Aorta (tissue), 5 donors: ENCODE results near the gene PLEKHA7. TPM values are rescaled to one million over a fixed set of nuclear protein-coding genes. Genes with fewer than 3 reads are reported as not detected.

Experiments used
- ATAC-seq: fragments of 200-7000 bp; cut with Tn5 transposase; one replicate; pipeline ENCODE4 v1.9.1; 2022; ENCODE audit warnings: moderate library complexity; ENCODE audit not compliant: low FRiP score
- DNase-seq, 2 donors: peaks; one replicate each; pipeline ENCODE4 v3.0.0-alpha.2; 2020
- H3K27ac ChIP-seq, 2 donors: one replicate each; pipeline ENCODE4 v1.5.1; 2013; ENCODE audit warnings: low read length in 2 of 2, mild to moderate bottlenecking in 2 of 2, moderate library complexity in 2 of 2, control low read depth in 1 of 2, inconsistent platforms in 1 of 2, low read depth in 1 of 2
- H3K27me3 ChIP-seq, 2 donors: one replicate each; pipeline ENCODE4 v1.6.1; 2013; ENCODE audit warnings: control low read depth in 1 of 2, low read length in 1 of 2, mild to moderate bottlenecking in 1 of 2, moderate library complexity in 1 of 2; ENCODE audit not compliant: insufficient read depth in 2 of 2, control insufficient read depth in 1 of 2
- H3K36me3 ChIP-seq, 2 donors: one replicate each; pipeline ENCODE4 v1.6.1; 2013; ENCODE audit warnings: control low read depth in 1 of 2, low read length in 1 of 2, mild to moderate bottlenecking in 1 of 2; ENCODE audit not compliant: insufficient read depth in 2 of 2, control insufficient read depth in 1 of 2
- H3K4me1 ChIP-seq, 2 donors: one replicate each; pipeline ENCODE4 v1.6.1; 2013; ENCODE audit warnings: low read length in 2 of 2, control low read depth in 1 of 2, mild to moderate bottlenecking in 1 of 2, moderate library complexity in 1 of 2; ENCODE audit not compliant: insufficient read depth in 2 of 2, control insufficient read depth in 1 of 2
- H3K4me3 ChIP-seq, 2 donors: one replicate each; pipeline ENCODE4 v1.5.1; 2013; ENCODE audit warnings: low read length in 2 of 2, control low read depth in 1 of 2, mild to moderate bottlenecking in 1 of 2
- H3K9me3 ChIP-seq: one replicate; pipeline ENCODE4 v1.6.1; 2013; ENCODE audit warnings: mild to moderate bottlenecking, low read length; ENCODE audit not compliant: control insufficient read depth
- WGBS, 2 donors: extraction: QIAGEN DNeasy Blood & Tissue Kit; methylation state at CpG; one replicate each; pipeline ENCODE4 v1.1.7; 2013; 5-methylcytosine and 5-hydroxymethylcytosine counted together
- intact Hi-C, 2 donors: fragments of 100-400 bp; cut with DNase I; formaldehyde crosslinking; loops; one replicate each; pipeline versions ENCODE4 v1.14.2 to v1.15.0; 2022
- polyA plus RNA-seq, 2 donors: library from polyadenylated mRNA; stranded (reverse); fragments of 200-250 nt; gene quantifications; one replicate each; pipeline ENCODE4 v1.2.3, GENCODE V29; 2013
- total RNA-seq, 2 donors: library from RNA; stranded (reverse); fragmentation: NEBNext Ultra II Directional; extraction: Animal tissue kit (Norgen Biotek cat#: 25700); gene quantifications; one replicate each; pipeline ENCODE4 v1.2.1, GENCODE V29; 2021
- donor health status: healthy with polysubstance abuse.
- donor health status: Bipolar disorder and iron deficiency.
- donor health status: DM: no; HTN: no; CAD: no.
- donor health status: DM: no; HTN: no; CAD: no.
- donor health status: DM: yes; HTN: yes; CAD: no.

The PLEKHA7 gene
- total and polyA plus RNA-seq, 4 donors, result 5.9 to 17.1 (median 11.9) TPM

- ATAC-seq (no peak), DNase-seq (peak in 1 of 2 donors; percentile 55)
- Histone ChIP-seq H3K4me1 (no peaks in the 10 kb centered on the region), H3K36me3 (no peaks in the 10 kb centered on the region), H3K27ac (no peak overlapping the region), H3K4me3 (no peak overlapping the region), H3K27me3 (no peaks in the 10 kb centered on the region), H3K9me3 (no peaks in the 10 kb centered on the region)
- intact Hi-C loops, result no loop called here
- WGBS, 2 donors, result 59 to 65% methylated on average over 9 of the region's 9 CpGs
Measured at GRCh38 chr11:16945671-16946469, 68.3 kb downstream of the PLEKHA7 start.

GRCh38 chr11:16942911-16943310 lies 71.3 kb downstream of the PLEKHA7 start:
- 96 to 99% methylated on average over 3 of the region's 3 CpGs for WGBS, 2 donors
- Histone ChIP-seq H3K27ac (no peak overlapping the region), H3K9me3 (no peaks in the 10 kb centered on the region), H3K36me3 (no peaks in the 10 kb centered on the region), H3K4me3 (no peak overlapping the region), H3K4me1 (no peaks in the 10 kb centered on the region), H3K27me3 (no peaks in the 10 kb centered on the region)
- DNase-seq (no peak), ATAC-seq (no peak)
- intact Hi-C loops, result no loop called here

GRCh38 chr11:16942342-16942741 lies 71.9 kb downstream of the PLEKHA7 start:
- H3K36me3 ChIP-seq, result no peaks in the 10 kb centered on the region
- no peak overlapping the region for H3K4me3 ChIP-seq
- no peak for DNase-seq
- no peaks in the 10 kb centered on the region for H3K27me3 ChIP-seq
- intact Hi-C loops, result no loop called here
- no peaks in the 10 kb centered on the region for H3K4me1 ChIP-seq
- ATAC-seq, result no peak
- H3K27ac ChIP-seq, result no peak overlapping the region
- H3K9me3 ChIP-seq, result no peaks in the 10 kb centered on the region
- WGBS, 2 donors, result 85 to 87% methylated on average over 4 of the region's 4 CpGs

GRCh38 chr11:16941935-16942334 lies 72.3 kb downstream of the PLEKHA7 start:
- H3K4me3 ChIP-seq, result no peak overlapping the region
- no peaks in the 10 kb centered on the region for H3K27me3 ChIP-seq
- DNase-seq, result no peak
- no peak for ATAC-seq
- H3K36me3 ChIP-seq, result no peaks in the 10 kb centered on the region
- WGBS, 2 donors, result 77 to 79% methylated on average over 5 of the region's 5 CpGs
- no peaks in the 10 kb centered on the region for H3K4me1 ChIP-seq
- intact Hi-C loops, result no loop called here
- no peaks in the 10 kb centered on the region for H3K9me3 ChIP-seq
- H3K27ac ChIP-seq, result no peak overlapping the region

GRCh38 chr11:16938061-16938460 lies 76.2 kb downstream of the PLEKHA7 start:
- WGBS, 2 donors, result 74 to 78% methylated on average over 3 of the region's 3 CpGs
- H3K9me3 ChIP-seq, result no peaks in the 10 kb centered on the region
- H3K4me3 ChIP-seq, result no peak overlapping the region
- no peaks in the 10 kb centered on the region for H3K36me3 ChIP-seq
- no peak overlapping the region for H3K27ac ChIP-seq
- DNase-seq (no peak), ATAC-seq (no peak)
- H3K27me3 ChIP-seq, result no peaks in the 10 kb centered on the region
- intact Hi-C loops, result loop anchor here (10.0 kb wide), 1 partner anchor 127 kb away; no protein-coding TSS in a partner anchor
- peaks cover 2 to 7% of the 10 kb centered on the region in 2 donors for H3K4me1 ChIP-seq

- DNase-seq (no peak), ATAC-seq (no peak)
- Histone ChIP-seq H3K36me3 (no peaks in the 10 kb centered on the region), H3K4me1 (peaks cover 2 to 7% of the 10 kb centered on the region in 2 donors), H3K27ac (no peak overlapping the region), H3K9me3 (no peaks in the 10 kb centered on the region), H3K4me3 (no peak overlapping the region), H3K27me3 (no peaks in the 10 kb centered on the region)
- intact Hi-C loops, result loop anchor here (10.0 kb wide), 1 partner anchor 128 kb away; no protein-coding TSS in a partner anchor
- WGBS, 2 donors, result 38 to 41% methylated on average over 1 of the region's 1 CpG
Measured at GRCh38 chr11:16936643-16937042, 77.6 kb downstream of the PLEKHA7 start.

- H3K27me3 ChIP-seq, result no peaks in the 10 kb centered on the region
- DNase-seq, result no peak
- no peaks in the 10 kb centered on the region for H3K36me3 ChIP-seq
- H3K4me1 ChIP-seq, result peaks cover 2 to 7% of the 10 kb centered on the region in 2 donors
- H3K4me3 ChIP-seq, result no peak overlapping the region
- intact Hi-C loops, result loop anchor here (10.0 kb wide), 1 partner anchor 129 kb away; no protein-coding TSS in a partner anchor
- 36 to 47% methylated on average over 6 of the region's 6 CpGs for WGBS, 2 donors
- H3K9me3 ChIP-seq, result no peaks in the 10 kb centered on the region
- no peak overlapping the region for H3K27ac ChIP-seq
- ATAC-seq, result peak; percentile 52
Measured at GRCh38 chr11:16935518-16936302, 78.5 kb downstream of the PLEKHA7 start.

GRCh38 chr11:16933756-16934603 lies 80.2 kb downstream of the PLEKHA7 start:
- Histone ChIP-seq H3K36me3 (no peaks in the 10 kb centered on the region), H3K9me3 (no peaks in the 10 kb centered on the region), H3K27ac (peak overlapping the region in 1 of 2 donors; percentile 37), H3K27me3 (no peaks in the 10 kb centered on the region), H3K4me1 (peaks cover 2 to 7% of the 10 kb centered on the region in 2 donors), H3K4me3 (no peak overlapping the region)
- ATAC-seq (peak; percentile 37), DNase-seq (no peak)
- 7 to 9% methylated on average over 8 of the region's 8 CpGs for WGBS, 2 donors
- intact Hi-C loops, result loop anchor here (10.0 kb wide), 1 partner anchor 131 kb away; no protein-coding TSS in a partner anchor
